NCI-H526 treated with DMSO at 0.1 percent for 48 hours (cell line): ENCODE results near the gene B4GAT1.
"Not testable (repeated sequence)": the region's sequence is repeated elsewhere in the genome, so short reads cannot be mapped to it uniquely, and the experiment has no call there.

ENCODE experiments used
- DNase-seq: peaks from one replicate; lab custom pipeline; 2025; lab: John Stamatoyannopoulos, UW

The B4GAT1 gene

GRCh38 chr11:66347425-66348276, at the start of gene B4GAT1:
Gene B4GAT1 (minus strand): TSS chr11:66347629. CDS start chr11:66347545, 84 bp downstream.
- peak; percentile 90 for DNase-seq

DNA sequence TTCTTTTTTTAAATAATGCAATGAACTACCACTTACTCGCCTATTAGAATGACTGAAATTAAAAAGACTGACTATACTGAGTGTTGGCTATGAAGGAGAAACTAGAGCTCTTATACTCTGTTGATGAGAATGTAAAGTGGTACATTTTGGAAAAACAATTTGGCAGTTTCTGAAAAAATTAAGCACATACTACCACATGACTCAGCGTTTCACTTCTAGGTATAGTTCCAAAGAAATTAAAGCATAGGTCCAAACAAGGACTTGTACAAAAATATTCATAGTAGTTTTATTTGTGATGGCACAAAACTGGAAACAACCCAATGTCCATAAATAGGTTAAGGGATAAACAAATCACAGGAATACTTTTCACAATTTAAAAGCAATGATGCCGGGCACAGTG, 46.5 kb upstream of the B4GAT1 start:
- DNase-seq = no peak

GRCh38 chr11:66391322-66391721, 43.9 kb upstream of the B4GAT1 start:
- no peak for DNase-seq

DNA sequence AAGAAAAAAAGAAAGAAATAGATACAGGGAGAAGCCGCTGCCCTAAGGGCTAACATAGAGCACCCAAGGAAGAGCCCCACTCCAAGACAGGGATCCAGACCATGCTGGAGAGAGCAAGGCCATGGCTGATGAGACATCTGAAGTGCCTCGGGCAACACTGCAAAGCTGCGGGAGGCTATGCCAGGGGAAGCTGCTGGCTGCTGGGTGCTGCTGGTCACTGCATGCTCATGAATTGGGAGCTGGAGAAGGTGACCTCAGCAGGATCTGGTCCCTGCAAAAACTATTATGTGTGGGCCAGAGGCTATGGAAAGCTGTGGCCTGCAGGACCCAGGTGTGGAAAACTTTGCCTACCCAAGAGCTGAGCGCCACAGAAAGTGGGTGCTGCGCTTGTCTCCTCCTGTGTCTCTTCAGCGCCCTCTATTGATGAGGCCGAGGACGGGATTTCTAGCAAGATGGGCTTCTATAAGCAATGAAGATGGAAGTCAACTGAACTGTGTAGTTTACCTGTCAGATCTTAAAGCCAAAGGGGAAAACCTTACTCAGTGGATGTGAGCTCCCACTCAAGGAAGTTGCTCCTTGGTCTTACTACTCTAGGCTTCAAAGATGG, 41.5 kb upstream of the B4GAT1 start:
- DNase-seq = peak; percentile 59

DNA sequence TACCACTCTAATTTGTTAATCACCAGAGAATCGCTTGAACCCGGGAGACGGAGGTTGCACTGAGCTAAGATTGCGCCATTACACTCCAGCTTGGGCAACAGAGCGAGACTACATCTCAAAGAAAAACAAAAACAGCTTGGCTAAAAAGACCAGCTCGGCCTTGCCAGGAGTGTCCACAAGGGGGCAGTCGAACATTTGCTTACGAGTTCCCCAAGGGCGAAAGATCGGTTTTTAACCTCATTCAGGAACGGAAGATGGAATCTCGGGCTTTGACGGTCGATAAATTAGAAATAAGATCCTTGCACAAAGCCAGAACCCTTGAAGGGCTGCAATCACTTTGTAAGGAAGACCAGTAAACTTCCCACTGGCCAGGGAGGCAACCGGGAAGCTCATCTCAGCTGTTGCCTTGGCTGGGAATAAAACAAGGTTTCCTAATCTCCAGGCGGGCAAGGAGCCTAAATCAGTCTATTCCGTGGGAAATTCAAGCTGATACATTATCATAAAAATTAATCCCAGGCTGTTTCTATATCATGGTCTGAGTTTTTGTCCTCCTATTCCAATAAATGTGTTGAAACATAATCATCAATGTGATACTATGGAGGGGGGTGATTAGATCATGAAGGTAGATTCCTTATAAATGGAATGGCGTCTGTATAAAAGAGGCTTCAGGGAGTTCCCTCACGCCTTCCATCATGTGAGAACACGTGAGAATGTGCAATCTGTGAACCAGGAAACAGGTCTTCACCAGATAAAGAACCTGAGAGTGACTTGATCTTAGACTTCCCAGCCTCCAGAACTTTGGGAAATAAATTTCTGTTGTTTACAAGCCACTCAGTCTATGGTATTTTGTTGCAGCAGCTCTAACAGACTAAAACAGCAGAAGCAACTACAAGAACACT, 39.0 kb upstream of the B4GAT1 start:
- peak; percentile 74 for DNase-seq

- not testable (repeated sequence) for DNase-seq
These were observed 36.9 kb upstream of the B4GAT1 start for GRCh38 chr11:66384316-66384715.

GRCh38 chr11:66380264-66380663, 32.8 kb upstream of the B4GAT1 start:
- not testable (repeated sequence) for DNase-seq

GRCh38 chr11:66373690-66374287, 26.4 kb upstream of the B4GAT1 start:
- DNase-seq = not testable (repeated sequence)

- DNase-seq = no peak
These were observed 25.8 kb upstream of the B4GAT1 start for GRCh38 chr11:66373265-66373664.

DNA sequence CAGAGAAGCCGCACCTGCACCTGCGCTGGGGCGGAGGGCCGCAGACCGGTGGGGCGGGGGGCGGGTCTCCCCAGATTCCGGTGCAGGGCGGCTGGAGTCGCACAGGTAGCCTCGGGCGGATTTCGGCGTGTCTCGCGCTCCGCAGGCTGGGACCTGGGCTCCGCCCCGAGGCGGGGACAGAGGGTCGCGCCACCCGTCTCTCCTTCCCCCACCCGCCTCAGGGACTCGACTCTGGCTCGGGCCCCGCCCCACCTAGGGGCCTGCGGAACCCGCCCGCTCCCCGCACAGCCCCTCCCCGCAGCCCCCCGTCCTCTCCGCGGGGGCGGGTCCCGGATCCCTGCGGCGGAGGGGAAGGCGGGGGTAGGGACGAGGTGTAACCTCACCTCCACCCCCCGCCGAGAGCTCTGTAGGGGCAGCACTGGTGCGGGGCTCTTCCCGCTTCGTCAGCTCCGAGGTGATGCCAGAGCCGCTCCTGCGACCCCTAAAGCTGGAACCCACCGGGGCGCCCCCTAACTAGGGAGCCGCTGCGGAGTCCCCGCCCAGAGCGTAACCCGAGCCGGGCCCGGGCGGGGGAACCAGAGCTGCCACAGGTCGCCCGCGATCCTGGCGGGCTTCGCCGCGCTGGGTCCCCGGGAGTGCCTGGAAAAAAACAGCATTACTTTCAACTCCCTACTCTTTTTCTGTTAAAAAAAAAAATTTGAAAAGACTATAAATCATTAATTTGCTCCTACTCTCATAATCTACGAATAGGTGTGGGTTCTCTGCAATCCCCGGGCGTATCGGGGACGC, 24.4 kb upstream of the B4GAT1 start, which contains the start of gene SLC29A2:
Gene SLC29A2 (minus strand): TSS at position 134 of the 789 bp plus-strand sequence. CDS start 169 bp downstream, outside the sequence.
- peak; percentile 94 for DNase-seq

- no peak for DNase-seq
These were observed 21.9 kb upstream of the B4GAT1 start for GRCh38 chr11:66369073-66369894.

- no peak for DNase-seq
These were observed 21.1 kb upstream of the B4GAT1 start for GRCh38 chr11:66368484-66368883.

DNA sequence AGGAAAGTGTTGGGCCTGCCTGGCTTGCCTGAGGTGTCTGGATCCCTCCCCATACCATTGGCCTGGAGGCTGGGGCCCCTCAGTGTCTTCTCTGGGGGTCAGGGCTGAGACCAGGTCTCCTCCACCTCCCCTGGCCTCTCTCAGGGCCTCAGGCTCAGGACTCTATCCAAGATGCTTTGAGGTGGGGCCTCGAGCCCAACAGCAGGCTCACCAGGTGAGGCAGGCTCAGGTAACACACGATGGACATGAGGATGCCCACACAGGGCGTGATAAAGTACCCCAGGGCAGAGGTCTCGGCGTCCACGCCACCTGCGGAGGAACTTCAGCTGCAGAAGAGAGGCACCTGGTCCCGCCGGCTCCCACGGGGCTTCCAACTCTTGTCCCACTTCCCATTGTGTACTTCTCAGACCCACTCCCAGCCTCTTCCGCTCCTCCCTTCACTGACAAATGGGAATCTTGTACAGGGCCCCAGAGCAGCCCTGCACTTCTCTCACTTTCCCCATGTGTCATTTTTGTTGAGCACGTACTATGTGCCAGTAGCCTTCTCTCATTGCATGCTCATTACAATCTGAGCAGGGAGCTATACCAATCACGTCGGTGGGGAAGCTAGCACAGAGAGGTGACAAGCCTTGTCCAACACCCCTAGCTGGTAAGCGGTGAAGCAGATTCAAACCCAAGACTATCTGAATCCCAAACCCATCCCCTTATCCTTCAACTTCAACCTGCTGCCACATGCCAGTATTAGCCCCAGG, 20.3 kb upstream of the B4GAT1 start:
- no peak for DNase-seq

- no peak for DNase-seq
These were observed 19.5 kb upstream of the B4GAT1 start for GRCh38 chr11:66366844-66367477.

GRCh38 chr11:66365711-66366619, 18.5 kb upstream of the B4GAT1 start:
- no peak for DNase-seq

- DNase-seq = no peak
These were observed 17.7 kb upstream of the B4GAT1 start for GRCh38 chr11:66365166-66365565.

DNA sequence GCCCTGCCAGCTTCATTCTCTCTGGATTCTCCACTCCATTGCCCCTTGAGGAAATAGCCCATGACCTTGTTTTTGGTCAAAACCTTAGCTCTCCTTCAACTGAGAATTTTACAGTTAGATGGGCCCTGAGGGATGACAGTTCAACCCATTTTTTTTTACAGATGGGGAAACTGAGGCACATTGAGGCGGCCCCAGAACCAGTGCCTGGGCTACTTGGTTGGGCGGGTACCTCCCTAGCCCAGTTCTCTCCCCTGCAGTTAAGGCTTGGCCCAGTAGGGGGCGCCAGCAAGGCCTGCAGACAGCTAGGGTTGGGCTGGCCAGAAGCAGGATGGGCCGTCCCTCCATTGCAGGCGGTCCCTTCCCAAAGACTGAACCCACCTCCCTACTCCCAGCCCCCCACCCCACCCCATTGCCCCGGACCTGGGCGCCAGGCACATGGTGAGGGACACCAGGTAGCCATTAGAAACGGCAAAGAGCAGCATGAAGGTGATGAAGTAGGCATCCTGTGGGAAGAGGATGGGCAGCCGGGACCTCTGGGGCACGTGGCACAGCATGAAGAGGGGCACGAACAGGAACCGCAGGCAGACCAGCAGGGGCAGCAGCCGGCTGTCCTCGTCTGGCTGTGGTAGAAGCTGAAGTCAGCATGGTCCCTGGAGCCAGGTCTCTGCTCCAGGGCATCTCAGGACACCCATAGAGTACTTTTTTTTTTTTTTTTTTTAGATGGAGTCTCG, 16.5 kb upstream of the B4GAT1 start:
- DNase-seq = no peak
